Vagina (tissue), 2 donors: ENCODE results near the gene PROSER2.

ENCODE experiments used
- CTCF ChIP-seq, 3 experiments: fragments of 450-650 bp in 2 of 3; fragments of 200-600 bp in 1 of 3; sonication (generic) in 1 of 3; IDR thresholded peaks; one replicate each; pipeline ENCODE4 v1.5.1; 2017 to 2019; ENCODE audit warnings: antibody characterized with exemption in 3 of 3, mild to moderate bottlenecking in 2 of 3, moderate library complexity in 2 of 3
- POLR2A ChIP-seq, 2 donors: fragments of 450-650 bp; IDR thresholded peaks; one replicate each; pipeline ENCODE4 v1.6.1; 2017; ENCODE audit warnings: antibody characterized with exemption in 2 of 2, mild to moderate bottlenecking in 2 of 2, moderate library complexity in 2 of 2

- TF ChIP-seq CTCF (IDR thresholded peaks at IDR 0.05) (no peak), POLR2A (IDR thresholded peaks at IDR 0.05) (no peak)
Measured at GRCh38 chr10:11787374-11787773, 35.8 kb upstream of the PROSER2 start.
